GM21515 (cell line): ENCODE results near the gene P2RX4.
"Not testable (repeated sequence)": the region's sequence is repeated elsewhere in the genome, so short reads cannot be mapped to it uniquely, and the experiment has no call there.

Experiments
- ATAC-seq: cut with Tn5 transposase; IDR thresholded peaks from one replicate; pipeline ENCODE4 v1.9.1; 2021; ENCODE audit not compliant: unreplicated experiment

The P2RX4 gene

GRCh38 chr12:121209624-121210572 lies at the start of gene P2RX4:
Gene P2RX4, plus strand, starts transcription at chr12:121210129. Its CDS starts 36 bp downstream, at chr12:121210165.
- ATAC-seq = peak; percentile 82

- ATAC-seq = no peak
Observed at GRCh38 chr12:121162384-121162783, 47.5 kb upstream of the P2RX4 start.

- ATAC-seq = no peak
Observed at GRCh38 chr12:121162985-121163384, 46.9 kb upstream of the P2RX4 start.

- not testable (repeated sequence) for ATAC-seq
Observed at GRCh38 chr12:121164839-121165238, 45.1 kb upstream of the P2RX4 start.

- no peak for ATAC-seq
Observed at GRCh38 chr12:121165316-121165715, 44.6 kb upstream of the P2RX4 start.

- no peak for ATAC-seq
Observed at GRCh38 chr12:121166356-121166755, 43.6 kb upstream of the P2RX4 start.

- no peak for ATAC-seq
Observed at GRCh38 chr12:121167232-121167820, 42.6 kb upstream of the P2RX4 start.

- no peak for ATAC-seq
Observed at GRCh38 chr12:121167951-121168350, 42.0 kb upstream of the P2RX4 start.

GRCh38 chr12:121170151-121170550 lies 39.8 kb upstream of the P2RX4 start:
- no peak for ATAC-seq

- no peak for ATAC-seq
Observed at GRCh38 chr12:121170611-121171260, 39.2 kb upstream of the P2RX4 start.

GRCh38 chr12:121172145-121172544 lies 37.8 kb upstream of the P2RX4 start:
- ATAC-seq = no peak

- no peak for ATAC-seq
Observed at GRCh38 chr12:121175383-121176119, 34.4 kb upstream of the P2RX4 start.

- ATAC-seq = no peak
Observed at GRCh38 chr12:121176826-121177529, 33.0 kb upstream of the P2RX4 start.

GRCh38 chr12:121181181-121181580 lies 28.7 kb upstream of the P2RX4 start:
- ATAC-seq = no peak

GRCh38 chr12:121182222-121182893 lies 27.6 kb upstream of the P2RX4 start:
- ATAC-seq = no peak

- no peak for ATAC-seq
Observed at GRCh38 chr12:121184425-121184824, 25.5 kb upstream of the P2RX4 start.

GRCh38 chr12:121184984-121185889 lies 24.7 kb upstream of the P2RX4 start:
- ATAC-seq = no peak

GRCh38 chr12:121186826-121187225 lies 23.1 kb upstream of the P2RX4 start:
- ATAC-seq = no peak

- no peak for ATAC-seq
Observed at GRCh38 chr12:121187501-121187900, 22.4 kb upstream of the P2RX4 start.
